Measurements from ENCODE around the gene KRTAP10-12. TPM values are rescaled to one million over a fixed set of nuclear protein-coding genes. Genes with fewer than 3 reads are reported as not detected.

KRTAP10-12 gene
- total and polyA plus RNA-seq, 10 donors, result not detected

GRCh38 chr21:44709426-44710293 is 12.7 kb downstream of the KRTAP10-12 start:
- no peak overlapping the region for H3K27ac ChIP-seq
- peaks cover 0 to 56% (median 24%) of the 10 kb centered on the region in 6 donors for H3K4me1 ChIP-seq
- intact Hi-C loops (cut with DNase I; ENCODE audit: low total_unique reads), result no loop called here
- H3K27me3 ChIP-seq (replicated peaks in 1 of 7), result peaks cover 12 to 100% (median 88%) of the 10 kb centered on the region in 7 donors
- H3K36me3 ChIP-seq, result no peaks in the 10 kb centered on the region
- H3K4me3 ChIP-seq, result peak overlapping the region in 1 of 8 donors; percentile 36
- whole genome bisulfite sequencing, 5 donors, result 3 to 6% (median 5%) methylated on average over 23 to 45 of the region's 45 CpGs
- H3K9me3 ChIP-seq, result peaks cover 0 to 16% (median 0%) of the 10 kb centered on the region in 8 donors
- TF ChIP-seq CTCF (IDR thresholded peaks at IDR 0.05 in 8 of 11, conservative IDR thresholded peaks at IDR 0.05 in 3 of 11) (no peak), POLR2AphosphoS5 (IDR thresholded peaks at IDR 0.05) (no peak), POLR2A (IDR thresholded peaks at IDR 0.05) (no peak)
- DNase-seq, result peak; percentile 69

GRCh38 chr21:44710294-44710665 is 13.3 kb downstream of the KRTAP10-12 start:
- no peak for TF ChIP-seq POLR2AphosphoS5 (IDR thresholded peaks at IDR 0.05)
- TF ChIP-seq CTCF (IDR thresholded peaks at IDR 0.05 in 8 of 11, conservative IDR thresholded peaks at IDR 0.05 in 3 of 11), result no peak
- no peak for TF ChIP-seq POLR2A (IDR thresholded peaks at IDR 0.05)
- WGBS, 5 donors, result 4 to 10% (median 4%) methylated on average over 9 to 17 of the region's 17 CpGs
- Histone ChIP-seq H3K9me3 (peaks cover 0 to 14% (median 0%) of the 10 kb centered on the region in 8 donors), H3K36me3 (no peaks in the 10 kb centered on the region), H3K4me1 (peaks cover 0 to 58% (median 24%) of the 10 kb centered on the region in 6 donors), H3K4me3 (peak overlapping the region in 1 of 8 donors; percentile 36), H3K27ac (no peak overlapping the region), H3K27me3 (replicated peaks in 1 of 7) (peaks cover 12 to 96% (median 89%) of the 10 kb centered on the region in 7 donors)
- no peak for DNase-seq
- intact Hi-C loops (cut with DNase I; ENCODE audit: low total_unique reads), result no loop called here

- Histone ChIP-seq H3K27ac (no peak overlapping the region), H3K36me3 (no peaks in the 10 kb centered on the region), H3K9me3 (peaks cover 0 to 10% (median 0%) of the 10 kb centered on the region in 8 donors), H3K4me3 (peak overlapping the region in 1 of 8 donors; percentile 22), H3K27me3 (replicated peaks in 1 of 7) (peaks cover 12 to 91% (median 86%) of the 10 kb centered on the region in 7 donors), H3K4me1 (peaks cover 0 to 58% (median 24%) of the 10 kb centered on the region in 6 donors)
- TF ChIP-seq POLR2A (IDR thresholded peaks at IDR 0.05), result no peak
- no peak for TF ChIP-seq POLR2AphosphoS5 (IDR thresholded peaks at IDR 0.05)
- no peak for TF ChIP-seq CTCF (IDR thresholded peaks at IDR 0.05 in 8 of 11, conservative IDR thresholded peaks at IDR 0.05 in 3 of 11)
- 4 to 12% (median 6%) methylated on average over 16 to 20 of the region's 20 CpGs for WGBS, 5 donors
- DNase-seq, result no peak
- intact Hi-C loops (cut with DNase I; ENCODE audit: low total_unique reads), result no loop called here
Observed at GRCh38 chr21:44710756-44711326, 13.9 kb downstream of the KRTAP10-12 start.

Measured in spleen (tissue), 11 donors.